Psoas muscle (tissue), 8 donors: ENCODE measurements around the gene ESRP2. TPM values are rescaled to one million over a fixed set of nuclear protein-coding genes. Genes with fewer than 3 reads are reported as not detected.

Source experiments
- ATAC-seq, 4 donors: fragments of 200-7000 bp; cut with Tn5 transposase; one replicate each; pipeline ENCODE4 v1.9.1; 2020; ENCODE audit warnings: moderate library complexity in 3 of 4, mild to moderate bottlenecking in 2 of 4
- DNase-seq, 2 donors: peaks; one replicate each; pipeline ENCODE4 v3.0.0-alpha.2; 2020
- H3K27ac ChIP-seq: fragments of 200-600 bp; one replicate; pipeline ENCODE4 v1.8.0; 2022
- H3K27me3 ChIP-seq, 3 donors: fragments of 200-600 bp in 1 of 3; one replicate each; pipeline versions ENCODE4 v1.6.1 to v1.8.0; 2013 to 2022; ENCODE audit warnings: low read length in 2 of 3, mild to moderate bottlenecking in 2 of 3, moderate library complexity in 1 of 3; ENCODE audit not compliant: insufficient read depth in 3 of 3
- H3K36me3 ChIP-seq, 2 donors: fragments of 200-600 bp in 1 of 2; one replicate each; pipeline versions ENCODE4 v1.6.1 to v1.8.0; 2013 to 2022; ENCODE audit warnings: low read depth in 1 of 2, mild to moderate bottlenecking in 1 of 2, moderate library complexity in 1 of 2; ENCODE audit not compliant: insufficient read depth in 1 of 2
- H3K4me1 ChIP-seq: fragments of 200-600 bp; one replicate; pipeline ENCODE4 v1.8.0; 2022
- H3K4me3 ChIP-seq: fragments of 200-600 bp; one replicate; pipeline ENCODE4 v1.8.0; 2022; ENCODE audit warnings: mild to moderate bottlenecking
- H3K9me3 ChIP-seq: fragments of 200-600 bp; one replicate; pipeline ENCODE4 v1.8.0; 2022
- WGBS, 3 donors: extraction: QIAGEN DNeasy Blood & Tissue Kit; methylation state at CpG; one replicate each; pipeline versions ENCODE4 v1.1.6 to v1.1.7; 2013; 5-methylcytosine and 5-hydroxymethylcytosine counted together
- intact Hi-C, 2 donors: fragments of 100-400 bp; cut with DNase I; formaldehyde crosslinking; loops; one replicate each; pipeline versions ENCODE4 v1.11.0 to v1.14.2; 2022
- polyA plus RNA-seq, 3 donors: library from polyadenylated mRNA; stranded (reverse); fragments of 200-250 nt; gene quantifications; one replicate each; pipeline ENCODE4 v1.2.3, GENCODE V29; 2013
- total RNA-seq, 4 donors: library from RNA; stranded (reverse); fragmentation: NEBNext Ultra II Directional in 2 of 4; extraction: Animal tissue kit (Norgen Biotek cat#: 25700) in 2 of 4; gene quantifications; one replicate each; pipeline versions ENCODE4 v1.2.1 to v1.2.4, GENCODE V29; 2021 to 2023
- TF ChIP-seq, protein P1 (sequence below): fragments of 200-600 bp; IDR thresholded peaks from one replicate; pipeline ENCODE4 v1.8.0; 2022; ENCODE audit warnings: antibody characterized with exemption
- donor health status: healthy with polysubstance abuse.
- donor health status: DM: no; HTN: no; CAD: no; lungs with moderate emphysema.
- donor health status: Bipolar disorder and iron deficiency.
- donor health status: healthy.
- donor health status: DM: yes; HTN: yes; CAD: no.
- donor health status: DM: no; HTN: no; CAD: no.
- donor health status: DM: no; HTN: no; CAD: no.
- donor health status: DM: yes; HTN: yes; CAD: no.

ESRP2 gene
- total and polyA plus RNA-seq, 7 donors = 0.03 to 0.08 (median 0.05) TPM; not detected in 4

DNA sequence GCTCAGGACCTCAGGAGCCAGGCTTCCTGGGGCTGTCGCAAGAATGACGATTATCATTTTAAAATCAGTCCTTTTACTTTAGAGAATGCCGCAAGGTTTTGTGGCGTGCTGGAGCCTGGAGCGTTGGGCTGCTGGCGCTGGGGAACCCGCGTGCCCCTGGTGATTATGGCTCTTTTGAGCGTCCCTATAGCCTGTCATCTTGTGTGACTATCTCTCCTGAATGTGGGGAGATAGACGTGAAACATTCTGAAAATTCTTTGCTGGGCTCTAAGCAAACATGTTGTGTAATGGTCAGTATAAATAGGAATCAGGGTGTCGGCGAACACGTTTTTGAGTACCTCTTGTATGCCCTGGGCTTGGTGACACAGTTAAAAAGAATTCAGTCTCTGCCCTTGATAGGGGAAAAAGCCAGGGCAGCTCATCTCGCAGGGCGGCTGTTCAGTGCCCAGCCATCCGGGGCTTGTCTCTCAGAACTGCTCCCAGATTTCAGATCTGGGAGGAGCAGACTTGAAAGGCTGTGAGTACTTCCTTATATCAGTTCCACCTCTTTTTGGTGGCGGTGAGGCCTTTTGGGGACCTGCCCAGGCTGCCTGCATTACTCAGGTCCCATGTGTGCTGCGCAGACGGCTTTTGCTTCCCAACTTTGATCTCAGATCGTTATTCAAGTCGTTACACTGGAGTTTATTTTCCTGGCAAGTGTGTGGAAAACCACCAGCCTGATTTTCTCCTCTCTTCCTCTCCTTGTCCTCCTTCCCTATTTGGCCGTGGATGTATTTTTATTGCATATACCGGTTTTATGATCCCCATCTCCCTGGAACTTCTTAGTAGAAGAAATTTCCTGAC, 29.4 kb upstream of the ESRP2 start:
- intact Hi-C loops = no loop called here
- 4 to 10% (median 5%) methylated on average over 23 of the region's 23 CpGs for WGBS, 3 donors
- ATAC-seq = peak; percentile 79 to 83 (median 80)
- Histone ChIP-seq H3K36me3 (peaks cover 0 to 38% of the 10 kb centered on the region in 2 donors), H3K27me3 (no peaks in the 10 kb centered on the region), H3K9me3 (no peaks in the 10 kb centered on the region), H3K4me3 (peak overlapping the region; percentile 97), H3K4me1 (peaks cover 30% of the 10 kb centered on the region), H3K27ac (peak overlapping the region; percentile 100)
- DNase-seq = peak; percentile 78 to 91
- TF ChIP-seq, protein P1, sequence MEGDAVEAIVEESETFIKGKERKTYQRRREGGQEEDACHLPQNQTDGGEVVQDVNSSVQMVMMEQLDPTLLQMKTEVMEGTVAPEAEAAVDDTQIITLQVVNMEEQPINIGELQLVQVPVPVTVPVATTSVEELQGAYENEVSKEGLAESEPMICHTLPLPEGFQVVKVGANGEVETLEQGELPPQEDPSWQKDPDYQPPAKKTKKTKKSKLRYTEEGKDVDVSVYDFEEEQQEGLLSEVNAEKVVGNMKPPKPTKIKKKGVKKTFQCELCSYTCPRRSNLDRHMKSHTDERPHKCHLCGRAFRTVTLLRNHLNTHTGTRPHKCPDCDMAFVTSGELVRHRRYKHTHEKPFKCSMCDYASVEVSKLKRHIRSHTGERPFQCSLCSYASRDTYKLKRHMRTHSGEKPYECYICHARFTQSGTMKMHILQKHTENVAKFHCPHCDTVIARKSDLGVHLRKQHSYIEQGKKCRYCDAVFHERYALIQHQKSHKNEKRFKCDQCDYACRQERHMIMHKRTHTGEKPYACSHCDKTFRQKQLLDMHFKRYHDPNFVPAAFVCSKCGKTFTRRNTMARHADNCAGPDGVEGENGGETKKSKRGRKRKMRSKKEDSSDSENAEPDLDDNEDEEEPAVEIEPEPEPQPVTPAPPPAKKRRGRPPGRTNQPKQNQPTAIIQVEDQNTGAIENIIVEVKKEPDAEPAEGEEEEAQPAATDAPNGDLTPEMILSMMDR = no peak

DNA sequence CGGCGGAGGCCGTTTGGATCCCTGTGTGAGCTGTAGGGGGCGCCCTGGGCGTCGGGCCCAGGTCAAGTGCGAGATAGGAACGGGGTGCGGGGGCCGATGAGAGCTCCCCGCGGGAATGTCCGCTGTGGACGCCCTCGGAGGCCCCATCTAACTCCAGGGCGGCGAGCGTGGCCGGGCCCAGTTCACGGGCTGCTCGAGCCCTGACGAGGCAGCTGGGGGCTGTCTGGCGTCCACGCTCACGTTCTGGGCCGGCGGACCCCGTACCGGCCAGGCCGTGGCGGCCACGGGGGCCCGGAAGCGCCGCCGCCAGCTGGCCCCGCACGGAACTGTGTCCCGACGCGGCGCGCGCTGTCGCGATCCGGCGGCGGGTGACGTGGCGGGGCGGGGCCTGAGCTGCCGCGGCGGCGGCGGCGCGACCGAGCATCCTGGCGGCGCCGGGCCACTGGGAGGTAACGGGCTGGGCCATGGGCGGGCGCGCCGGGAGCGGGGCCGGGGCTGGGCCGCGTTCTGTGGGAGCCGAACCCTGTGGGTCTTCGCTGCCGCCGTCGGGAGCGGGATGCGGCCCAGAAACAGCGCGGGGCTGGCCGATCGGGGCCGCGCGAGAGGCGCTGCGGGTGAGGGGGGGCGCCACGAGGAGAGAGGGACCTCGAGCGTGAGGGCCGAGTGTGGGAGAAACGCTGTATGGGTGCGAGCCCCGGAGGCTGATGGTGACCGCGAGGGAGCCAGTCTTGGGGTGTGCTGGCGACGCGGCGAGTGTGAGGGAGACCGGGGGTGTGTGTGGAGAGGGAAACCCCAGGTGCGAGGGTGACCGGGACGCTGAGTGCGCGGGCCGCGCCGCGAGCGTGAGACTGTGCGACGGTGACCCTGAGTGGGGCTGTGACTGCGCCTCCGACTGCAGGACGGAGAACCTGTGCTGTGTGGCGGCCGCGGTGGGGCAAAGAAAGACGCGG, 28.5 kb upstream of the ESRP2 start, which contains the start of gene SLC7A6:
SLC7A6 (plus strand) TSS at position 399 of the 950 bp plus-strand sequence. CDS start 10,201 bp downstream, outside the sequence.
- peak; percentile 70 to 76 (median 72) for ATAC-seq
- Histone ChIP-seq H3K4me3 (peak within 1 kb of the TSS; percentile 97), H3K9me3 (no peaks in the 10 kb centered on the region), H3K36me3 (peaks cover 0 to 40% of the 10 kb centered on the region in 2 donors), H3K27ac (peak within 1 kb of the TSS; percentile 100), H3K27me3 (no peaks in the 10 kb centered on the region), H3K4me1 (peaks cover 36% of the 10 kb centered on the region)
- TF ChIP-seq, protein P1 = peak; percentile 62
- peak; percentile 83 to 91 for DNase-seq
- WGBS, 3 donors = 0 to 1% (median 0%) methylated on average over 68 to 123 of the region's 123 CpGs
- intact Hi-C loops = loop anchor here (5.0 kb wide), 3 partner anchors 33 to 63 kb away; partner anchors contain the start of genes PRMT7 (in 1 of the 2) and SLC7A6OS (in 1 of the 2)

DNA sequence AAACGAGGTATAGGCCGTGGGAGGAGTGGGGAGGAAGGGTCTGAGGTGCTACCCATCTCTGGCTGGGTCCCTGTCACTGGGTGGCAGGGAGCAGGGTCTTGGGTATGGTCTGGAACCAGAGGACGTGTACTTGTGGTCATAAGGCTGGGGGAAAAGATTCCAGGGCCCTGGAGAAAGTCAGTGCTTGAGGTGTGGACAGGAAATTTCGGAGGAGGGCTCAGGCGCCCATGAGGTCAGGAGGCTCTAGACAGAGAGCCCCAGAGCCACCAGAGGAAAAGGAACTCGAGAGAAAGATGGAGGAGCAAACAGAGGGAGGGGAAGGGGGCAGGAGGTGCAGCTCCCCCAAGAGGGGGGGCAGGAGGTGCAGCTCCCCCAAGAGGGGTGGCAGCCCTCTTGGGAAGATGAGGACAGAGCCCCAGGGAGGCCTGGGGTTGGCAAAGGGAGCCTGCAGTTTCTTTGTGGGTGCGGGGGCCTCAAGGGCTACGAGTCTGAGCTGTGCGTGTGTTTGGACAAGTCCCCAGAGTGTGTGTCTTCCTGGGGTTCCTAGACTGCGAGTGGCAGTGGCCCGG, 27.7 kb upstream of the ESRP2 start:
- H3K4me1 ChIP-seq = peaks cover 36% of the 10 kb centered on the region
- peak overlapping the region; percentile 100 for H3K27ac ChIP-seq
- H3K9me3 ChIP-seq = no peaks in the 10 kb centered on the region
- H3K4me3 ChIP-seq = peak overlapping the region; percentile 97
- peaks cover 0 to 38% of the 10 kb centered on the region in 2 donors for H3K36me3 ChIP-seq
- H3K27me3 ChIP-seq = no peaks in the 10 kb centered on the region
- TF ChIP-seq, protein P1 = no peak
- WGBS, 3 donors = 39 to 42% (median 42%) methylated on average over 11 of the region's 11 CpGs
- DNase-seq (no peak), ATAC-seq (no peak)
- intact Hi-C loops = loop anchor here (5.0 kb wide), 3 partner anchors 34 to 64 kb away; partner anchors contain the start of genes PRMT7 (in 1 of the 2) and SLC7A6OS (in 1 of the 2)
